Right lobe of liver (tissue), 6 donors: Measurements from ENCODE around the gene RPRML. TPM values are rescaled to one million over a fixed set of nuclear protein-coding genes. Genes with fewer than 3 reads are reported as not detected.
A peak's percentile ranks its signal among the peaks of the same experiment; 100 is the strongest.

Experiments
- ATAC-seq, 4 donors: fragments of 200-7000 bp; cut with Tn5 transposase; one replicate each; pipeline ENCODE4 v1.9.1; 2020; ENCODE audit warnings: mild to moderate bottlenecking in 4 of 4, moderate library complexity in 4 of 4
- DNase-seq, 3 donors: peaks; one replicate each; pipeline ENCODE4 v3.0.0-alpha.2; 2020
- H3K27ac ChIP-seq, 3 donors: fragments of 200-600 bp; one replicate each; pipeline ENCODE4 v1.8.0; 2022
- H3K27me3 ChIP-seq, 2 donors: fragments of 200-600 bp; one replicate each; pipeline ENCODE4 v1.8.0; 2022
- H3K36me3 ChIP-seq, 4 donors: fragments of 200-600 bp; sonication (generic) in 1 of 4; one replicate each; pipeline versions ENCODE4 v1.5.1 to v1.8.0; 2017 to 2022; ENCODE audit warnings: control low read depth in 1 of 4
- H3K4me1 ChIP-seq, 4 donors: fragments of 200-600 bp; sonication (generic) in 1 of 4; one replicate each; pipeline versions ENCODE4 v1.5.1 to v1.8.0; 2017 to 2022; ENCODE audit warnings: control low read depth in 1 of 4
- H3K4me3 ChIP-seq, 3 donors: fragments of 200-600 bp; one replicate each; pipeline ENCODE4 v1.8.0; 2022
- H3K9me3 ChIP-seq, 4 donors: fragments of 200-600 bp; sonication (generic) in 1 of 4; one replicate each; pipeline versions ENCODE4 v1.5.1 to v1.8.0; 2017 to 2022; ENCODE audit warnings: control low read depth in 1 of 4
- POLR2A ChIP-seq: fragments of 450-650 bp; IDR thresholded peaks from one replicate; pipeline ENCODE4 v1.6.1; 2017; ENCODE audit warnings: antibody characterized with exemption, mild to moderate bottlenecking
- WGBS: methylation state at CpG from one replicate; pipeline ENCODE4 v1.1.6; 2018; ENCODE audit warnings: low coverage, low lambda C conversion rate; ENCODE audit not compliant: insufficient coverage; ENCODE audit errors: missing lambda C conversion rate; 5-methylcytosine and 5-hydroxymethylcytosine counted together
- intact Hi-C, 2 donors: fragments of 100-400 bp; cut with DNase I; formaldehyde crosslinking; loops; one replicate each; pipeline versions ENCODE4 v1.11.2 to v1.14.1; 2022
- total RNA-seq, 6 experiments: library from RNA; depleted of rRNA in 2 of 6; stranded (reverse); fragments of >200 nt in 2 of 6; fragmentation: NEBNext Ultra II Directional in 3 of 6; extraction: Animal tissue kit (Norgen Biotek cat#: 25700) in 3 of 6; gene quantifications; one replicate each; pipeline versions ENCODE4 v1.1.0 to v1.2.4, GENCODE V29; 2016 to 2023
- TF ChIP-seq, protein P1 (sequence below), 4 donors: fragments of 200-600 bp in 3 of 4; fragments of 450-650 bp in 1 of 4; IDR thresholded peaks; one replicate each; pipeline versions ENCODE4 v1.5.1 to v1.8.0; 2016 to 2022; ENCODE audit warnings: antibody characterized with exemption in 4 of 4, mild to moderate bottlenecking in 2 of 4
- donor health status: DM: no; HTN: yes; CAD: no.
- donor health status: DM: no; HTN: no; CAD: no.
- donor health status: DM: no; HTN: no; CAD: no.
- donor health status: DM: no; HTN: yes; CAD: no.
- donor health status: DM: no; HTN: yes; CAD: no.

The RPRML gene
- total RNA-seq, 6 experiments from 2014 or later = 0.25 TPM; not detected in 5

DNA sequence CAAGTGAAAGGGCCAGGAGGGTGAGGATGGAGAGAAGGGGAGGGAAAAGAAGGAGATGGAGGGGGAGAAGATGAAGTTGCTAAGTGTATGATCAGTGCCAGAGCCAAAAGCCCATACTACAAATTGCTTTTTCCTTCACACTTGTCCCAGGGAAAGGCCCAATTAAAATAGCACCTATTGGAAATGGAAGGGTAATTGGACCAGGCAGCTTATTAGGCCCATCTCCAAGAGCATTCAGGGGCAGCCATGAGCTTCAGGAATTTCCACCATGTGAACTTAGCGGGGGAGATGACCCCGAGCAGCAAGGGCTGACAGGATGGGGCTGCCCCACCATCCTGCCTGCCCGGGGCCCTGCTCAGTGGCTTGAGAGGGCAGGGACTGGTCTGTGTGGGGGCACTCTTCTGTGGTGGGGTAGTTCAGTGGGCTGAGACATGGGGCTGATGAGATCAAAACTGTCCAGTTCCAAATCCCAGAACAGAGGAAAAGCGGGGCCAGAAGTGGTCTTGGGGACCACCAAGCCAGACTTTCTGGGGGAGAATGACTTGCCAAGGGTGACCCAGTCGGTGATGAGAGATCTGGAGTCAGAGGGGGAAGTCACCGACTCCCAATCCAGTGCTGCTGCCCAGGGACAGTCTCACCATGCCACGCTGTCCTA is 28.6 kb downstream of the RPRML start:
- peak in 1 of 4 donors; percentile 14 for ATAC-seq

DNA sequence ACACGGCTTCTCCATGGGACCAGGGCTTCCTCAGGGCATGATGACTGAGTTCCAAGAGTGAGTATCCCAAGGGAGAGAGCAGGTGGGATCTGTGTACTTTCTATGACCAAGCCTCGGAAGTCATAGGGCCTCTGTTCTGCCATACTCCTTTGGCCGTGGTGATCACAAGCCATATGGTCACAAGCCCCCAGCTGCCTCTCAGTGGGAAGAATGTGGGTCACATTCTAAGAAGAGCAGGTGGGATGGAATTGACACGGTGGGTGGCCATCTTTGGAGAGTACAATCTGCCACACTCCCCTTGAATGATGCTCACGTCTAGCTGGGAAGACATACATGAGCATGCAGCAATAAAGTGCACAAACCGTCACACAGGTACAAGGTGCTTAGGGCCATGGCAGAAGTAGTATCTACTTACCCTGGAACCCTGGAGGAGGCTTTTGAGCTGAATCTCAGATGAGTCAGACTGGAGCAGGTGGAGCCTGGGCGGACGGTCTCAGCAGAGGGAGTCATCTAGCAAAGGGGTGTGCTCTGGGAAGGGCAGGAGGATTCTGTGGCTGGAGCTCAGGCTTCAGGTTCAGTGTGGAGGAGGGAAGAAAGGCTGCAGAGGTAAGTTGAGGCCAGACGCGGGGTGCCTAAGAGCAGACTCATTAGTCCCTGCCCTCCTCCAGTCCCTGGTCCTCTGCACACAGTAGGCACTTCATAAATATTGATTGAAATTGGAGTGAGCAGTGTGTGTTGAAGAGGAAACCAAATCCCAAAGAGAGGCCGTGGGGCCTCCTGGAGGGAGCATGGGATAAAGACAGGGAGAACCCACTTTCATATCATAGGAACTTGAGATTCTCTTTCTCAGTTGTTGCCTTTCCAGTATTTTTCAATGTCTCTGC is 29.5 kb downstream of the RPRML start:
- intact Hi-C loops = loop anchor here (5.0 to 10.0 kb wide), 3 partner anchors 43 to 105 kb away; no protein-coding TSS in a partner anchor
- Histone ChIP-seq H3K4me3 (no peak overlapping the region), H3K9me3 (no peaks in the 10 kb centered on the region), H3K27ac (no peak overlapping the region), H3K4me1 (no peaks in the 10 kb centered on the region), H3K27me3 (no peaks in the 10 kb centered on the region), H3K36me3 (no peaks in the 10 kb centered on the region)
- 77% methylated on average over 5 of the region's 11 CpGs for WGBS
- ATAC-seq (no peak), DNase-seq (no peak)
- no peak for TF ChIP-seq POLR2A
- TF ChIP-seq, protein P1, sequence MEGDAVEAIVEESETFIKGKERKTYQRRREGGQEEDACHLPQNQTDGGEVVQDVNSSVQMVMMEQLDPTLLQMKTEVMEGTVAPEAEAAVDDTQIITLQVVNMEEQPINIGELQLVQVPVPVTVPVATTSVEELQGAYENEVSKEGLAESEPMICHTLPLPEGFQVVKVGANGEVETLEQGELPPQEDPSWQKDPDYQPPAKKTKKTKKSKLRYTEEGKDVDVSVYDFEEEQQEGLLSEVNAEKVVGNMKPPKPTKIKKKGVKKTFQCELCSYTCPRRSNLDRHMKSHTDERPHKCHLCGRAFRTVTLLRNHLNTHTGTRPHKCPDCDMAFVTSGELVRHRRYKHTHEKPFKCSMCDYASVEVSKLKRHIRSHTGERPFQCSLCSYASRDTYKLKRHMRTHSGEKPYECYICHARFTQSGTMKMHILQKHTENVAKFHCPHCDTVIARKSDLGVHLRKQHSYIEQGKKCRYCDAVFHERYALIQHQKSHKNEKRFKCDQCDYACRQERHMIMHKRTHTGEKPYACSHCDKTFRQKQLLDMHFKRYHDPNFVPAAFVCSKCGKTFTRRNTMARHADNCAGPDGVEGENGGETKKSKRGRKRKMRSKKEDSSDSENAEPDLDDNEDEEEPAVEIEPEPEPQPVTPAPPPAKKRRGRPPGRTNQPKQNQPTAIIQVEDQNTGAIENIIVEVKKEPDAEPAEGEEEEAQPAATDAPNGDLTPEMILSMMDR (IDR thresholded peaks at IDR 0.05) = no peak

More for the DNA sequence above, 28.6 kb downstream of the RPRML start:
- no peak for DNase-seq
- Histone ChIP-seq H3K4me3 (no peak overlapping the region), H3K4me1 (no peaks in the 10 kb centered on the region), H3K27ac (no peak overlapping the region), H3K9me3 (no peaks in the 10 kb centered on the region), H3K27me3 (no peaks in the 10 kb centered on the region), H3K36me3 (no peaks in the 10 kb centered on the region)
- intact Hi-C loops = no loop called here
- TF ChIP-seq POLR2A = no peak
- TF ChIP-seq, protein P1 (IDR thresholded peaks at IDR 0.05) = no peak
- 56% methylated on average over 4 of the region's 7 CpGs for WGBS

DNA sequence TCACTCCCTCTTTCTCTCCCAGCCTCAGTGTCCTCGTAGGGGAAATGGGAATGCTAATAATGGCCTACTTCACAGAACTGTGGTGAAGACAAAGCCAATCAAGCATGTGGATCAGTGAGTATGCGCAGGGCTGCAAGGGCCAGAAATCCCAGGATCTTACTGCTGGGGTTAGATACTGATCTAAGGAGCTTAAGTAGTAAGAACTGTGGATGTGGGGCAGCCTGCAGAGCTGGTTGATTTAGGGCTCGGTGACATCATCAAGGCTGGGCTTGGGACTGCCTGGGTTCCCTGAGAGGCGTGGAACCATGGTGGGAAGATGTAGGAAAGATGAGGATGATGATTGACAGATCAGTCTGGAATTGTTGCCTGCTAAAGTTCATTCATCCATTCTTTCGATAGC is 30.5 kb downstream of the RPRML start:
- no peak for TF ChIP-seq POLR2A
- TF ChIP-seq, protein P1 (IDR thresholded peaks at IDR 0.05) = no peak
- intact Hi-C loops = loop anchor here (5.0 to 10.0 kb wide), 3 partner anchors 44 to 104 kb away; no protein-coding TSS in a partner anchor
- H3K27ac ChIP-seq = no peak overlapping the region
- no peak overlapping the region for H3K4me3 ChIP-seq
- 91% methylated on average over 4 of the region's 5 CpGs for WGBS
- ATAC-seq (no peak), DNase-seq (no peak)
- no peaks in the 10 kb centered on the region for H3K9me3 ChIP-seq
- H3K36me3 ChIP-seq = no peaks in the 10 kb centered on the region
- peaks cover 0 to 7% (median 4%) of the 10 kb centered on the region in 4 donors for H3K4me1 ChIP-seq
- no peaks in the 10 kb centered on the region for H3K27me3 ChIP-seq

DNA sequence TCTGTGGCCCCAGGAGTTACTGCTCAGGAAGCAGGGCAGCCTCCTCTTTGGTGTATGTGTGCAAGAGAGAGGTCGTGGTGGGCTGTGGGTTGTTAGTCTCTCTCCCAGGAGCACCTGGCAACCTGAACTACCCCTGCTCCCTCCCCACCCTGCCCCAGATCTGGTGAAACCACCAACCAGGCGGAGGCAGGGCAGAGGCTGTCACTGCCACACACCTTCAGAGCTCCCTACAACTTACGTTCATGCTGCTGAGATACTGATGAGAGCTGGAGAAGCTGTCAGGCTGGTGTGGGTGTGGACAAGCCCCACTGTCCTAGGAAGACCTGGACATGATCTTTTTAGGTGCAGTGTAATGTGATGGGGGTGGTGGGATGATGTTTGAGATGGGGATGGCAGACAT is 31.8 kb downstream of the RPRML start:
- Histone ChIP-seq H3K27ac (no peak overlapping the region), H3K36me3 (no peaks in the 10 kb centered on the region), H3K4me1 (peaks cover 0 to 9% (median 7%) of the 10 kb centered on the region in 4 donors), H3K4me3 (no peak overlapping the region), H3K9me3 (no peaks in the 10 kb centered on the region), H3K27me3 (no peaks in the 10 kb centered on the region)
- TF ChIP-seq, protein P1 (IDR thresholded peaks at IDR 0.05) = no peak
- TF ChIP-seq POLR2A = no peak
- DNase-seq (no peak), ATAC-seq (no peak)
- 80% methylated on average over 2 of the region's 3 CpGs for WGBS
- intact Hi-C loops = loop anchor here (5.0 to 10.0 kb wide), 3 partner anchors 45 to 102 kb away; no protein-coding TSS in a partner anchor
